Measurements from ENCODE around the gene MDN1. TPM values are rescaled to one million over a fixed set of nuclear protein-coding genes. Genes with fewer than 3 reads are reported as not detected.

Gene MDN1
- total RNA-seq, 4 donors from 2014 or later = 14.5 to 38.6 (median 27.8) TPM

DNA sequence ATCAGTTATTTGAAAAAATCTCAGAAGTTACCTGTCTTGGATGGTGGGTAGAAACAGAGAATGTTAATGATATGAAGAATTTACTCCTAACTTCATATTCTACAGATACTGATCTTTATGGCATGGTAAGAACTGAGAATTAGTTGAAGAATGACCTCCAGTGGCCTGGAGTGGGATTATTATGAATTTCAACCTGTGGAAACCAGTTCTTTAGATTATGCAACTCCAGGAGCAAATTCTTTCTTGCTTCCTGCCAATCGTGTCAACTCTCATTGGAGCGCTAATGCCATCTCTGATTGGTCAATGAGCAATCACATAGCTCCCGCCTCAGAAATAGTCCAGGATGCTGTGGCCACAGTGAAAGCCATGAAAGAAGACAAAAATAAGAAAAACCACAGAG lies 221.6 kb downstream of the MDN1 start:
- intact Hi-C loops (cut with DNase I; ENCODE audit: low total_unique reads) = loop anchor here (10.0 kb wide), 1 partner anchor 103 kb away; no protein-coding TSS in a partner anchor
- WGBS, 2 donors = 23 to 26% methylated on average over 3 of the region's 3 CpGs
- no peak for DNase-seq (ENCODE audit: low spot score in 2 of 2)
- TF ChIP-seq POLR2A (IDR thresholded peaks at IDR 0.05) (no peak), CTCF (IDR thresholded peaks at IDR 0.05) (no peak)
- H3K4me3 ChIP-seq (ENCODE audit: low read depth, poor library complexity, severe bottlenecking) = no peak overlapping the region

- no peak overlapping the region for H3K4me3 ChIP-seq (ENCODE audit: low read depth, poor library complexity, severe bottlenecking)
- 50 to 65% methylated on average over 2 of the region's 2 CpGs for WGBS, 2 donors
- DNase-seq (ENCODE audit: low spot score in 2 of 2) = no peak
- TF ChIP-seq POLR2A (IDR thresholded peaks at IDR 0.05) (no peak), CTCF (IDR thresholded peaks at IDR 0.05) (no peak)
- intact Hi-C loops (cut with DNase I; ENCODE audit: low total_unique reads) = loop anchor here (10.0 kb wide), 1 partner anchor 103 kb away; no protein-coding TSS in a partner anchor
Observed at GRCh38 chr6:89597372-89597771, 222.2 kb downstream of the MDN1 start.

GRCh38 chr6:89596484-89596883 lies 223.1 kb downstream of the MDN1 start:
- TF ChIP-seq POLR2A (IDR thresholded peaks at IDR 0.05) (no peak), CTCF (IDR thresholded peaks at IDR 0.05) (no peak)
- no peak for DNase-seq (ENCODE audit: low spot score in 2 of 2)
- intact Hi-C loops (cut with DNase I; ENCODE audit: low total_unique reads) = loop anchor here (10.0 kb wide), 1 partner anchor 102 kb away; no protein-coding TSS in a partner anchor
- no peak overlapping the region for H3K4me3 ChIP-seq (ENCODE audit: low read depth, poor library complexity, severe bottlenecking)
- whole genome bisulfite sequencing, 2 donors = 90 to 100% methylated on average over 1 of the region's 1 CpG

DNA sequence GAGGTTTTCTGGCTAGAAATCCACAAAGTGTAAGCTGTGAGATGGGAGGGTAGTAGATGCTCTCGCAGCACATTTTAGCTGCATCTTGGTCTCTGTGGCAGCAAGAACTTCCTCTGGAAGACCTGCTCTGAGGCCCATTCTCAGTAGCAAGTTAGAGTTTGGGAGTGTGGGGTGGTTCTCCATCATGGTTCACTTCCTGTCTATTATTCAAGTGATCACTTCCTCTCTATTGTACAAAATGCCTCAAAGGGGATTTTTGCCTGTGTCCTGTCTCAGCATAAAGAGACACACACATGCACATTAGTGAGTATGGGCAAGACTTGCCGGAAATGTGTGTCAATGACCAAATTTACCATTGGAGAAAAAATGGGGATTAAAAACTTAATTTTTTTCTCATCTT lies 223.5 kb downstream of the MDN1 start:
- WGBS, 2 donors = 83 to 92% methylated on average over 2 of the region's 2 CpGs
- TF ChIP-seq POLR2A (IDR thresholded peaks at IDR 0.05) (no peak), CTCF (IDR thresholded peaks at IDR 0.05) (no peak)
- intact Hi-C loops (cut with DNase I; ENCODE audit: low total_unique reads) = loop anchor here (10.0 kb wide), 1 partner anchor 101 kb away; no protein-coding TSS in a partner anchor
- no peak overlapping the region for H3K4me3 ChIP-seq (ENCODE audit: low read depth, poor library complexity, severe bottlenecking)
- DNase-seq (ENCODE audit: low spot score in 2 of 2) = no peak

Other genes starting within 250 kb of the MDN1 start
- 10 to 100 TPM; 12.5 to 17.3 (median 14.5) TPM for gene LYRM2, start 181.0 kb downstream of the MDN1 start, total RNA-seq
- gene CASP8AP2, start 10.1 kb upstream of the MDN1 start, total RNA-seq = 10 to 100 TPM in 2 of 4 donors, 1 to 10 TPM in 2; 8.4 to 12.9 (median 10.1) TPM
- not detected for gene GJA10, start 74.7 kb upstream of the MDN1 start, total RNA-seq